ENCODE results near the gene ATP1A1. TPM values are rescaled to one million over a fixed set of nuclear protein-coding genes. Genes with fewer than 3 reads are reported as not detected.
A peak's percentile ranks its signal among the peaks of the same experiment; 100 is the strongest.

Gene ATP1A1
- total and polyA plus RNA-seq, 2 experiments from 2014 or later = 117 to 202 TPM

- no peak overlapping the region for H3K4me3 ChIP-seq
- peaks cover 62% of the 10 kb centered on the region for H3K4me1 ChIP-seq (ENCODE audit: insufficient read depth)
- H3K27ac Mint-ChIP-seq = peak overlapping the region; percentile 45; the same call in 1 of the 2 replicates
- H3K9me3 Mint-ChIP-seq = no peaks in the 10 kb centered on the region
- H3F3A ChIP-seq (replicated peaks; ENCODE audit: low read depth) = no peaks in the 10 kb centered on the region
- no peaks in the 10 kb centered on the region for H3K27me3 ChIP-seq (ENCODE audit: insufficient read depth)
- no peak overlapping the region for H3K27ac ChIP-seq (ENCODE audit: low read depth)
- peaks cover 91% of the 10 kb centered on the region for H3K79me2 ChIP-seq (replicated peaks; ENCODE audit: insufficient read depth)
- DNase-seq (ENCODE audit: low spot score) (no peak), ATAC-seq (no peak)
- no peaks in the 10 kb centered on the region for H3K36me3 ChIP-seq (ENCODE audit: insufficient read depth)
- no peak overlapping the region for H2AFZ ChIP-seq
- H3K9me2 ChIP-seq (ENCODE audit: insufficient read depth) = no peaks in the 10 kb centered on the region
- H3K27me3 Mint-ChIP-seq (ENCODE audit: insufficient read depth, low read depth, poor library complexity) = peaks cover 6% of the 10 kb centered on the region
- H3K4me1 Mint-ChIP-seq = peaks cover 76% of the 10 kb centered on the region
- H3K4me2 ChIP-seq = peak overlapping the region; percentile 34
- H3K36me3 Mint-ChIP-seq (ENCODE audit: low read depth) = no peaks in the 10 kb centered on the region
- peaks cover 57% of the 10 kb centered on the region for H4K20me1 ChIP-seq (replicated peaks; ENCODE audit: insufficient read depth)
- TF ChIP-seq ZNF462 (CRISPR knock-in tag; IDR thresholded peaks at IDR 0.05) (no peak), ETS1 (IDR thresholded peaks at IDR 0.05) (no peak), REST (IDR thresholded peaks at IDR 0.05; ENCODE audit: unreplicated experiment) (no peak), JUNB (IDR thresholded peaks at IDR 0.05; ENCODE audit: unreplicated experiment) (no peak), NANOG (IDR thresholded peaks at IDR 0.05; ENCODE audit: borderline replicate concordance) (no peak), ZNF114 (CRISPR knock-in tag; IDR thresholded peaks at IDR 0.05) (no peak), POLR2AphosphoS5 (IDR thresholded peaks at IDR 0.05; ENCODE audit: low read depth) (no peak)
- peak overlapping the region; percentile 26; the same call in 1 of the 3 replicates for H3K4me3 Mint-ChIP-seq
These were observed 4.8 kb downstream of the ATP1A1 start for GRCh38 chr1:116377541-116378529.
